DMS153 (cell line): ENCODE data around the gene INTS14.
"Not testable (repeated sequence)": the region's sequence is repeated elsewhere in the genome, so short reads cannot be mapped to it uniquely, and the experiment has no call there.

Experiments used
- DNase-seq: peaks from one replicate; lab custom pipeline; 2025; lab: John Stamatoyannopoulos, UW

The INTS14 gene

DNA sequence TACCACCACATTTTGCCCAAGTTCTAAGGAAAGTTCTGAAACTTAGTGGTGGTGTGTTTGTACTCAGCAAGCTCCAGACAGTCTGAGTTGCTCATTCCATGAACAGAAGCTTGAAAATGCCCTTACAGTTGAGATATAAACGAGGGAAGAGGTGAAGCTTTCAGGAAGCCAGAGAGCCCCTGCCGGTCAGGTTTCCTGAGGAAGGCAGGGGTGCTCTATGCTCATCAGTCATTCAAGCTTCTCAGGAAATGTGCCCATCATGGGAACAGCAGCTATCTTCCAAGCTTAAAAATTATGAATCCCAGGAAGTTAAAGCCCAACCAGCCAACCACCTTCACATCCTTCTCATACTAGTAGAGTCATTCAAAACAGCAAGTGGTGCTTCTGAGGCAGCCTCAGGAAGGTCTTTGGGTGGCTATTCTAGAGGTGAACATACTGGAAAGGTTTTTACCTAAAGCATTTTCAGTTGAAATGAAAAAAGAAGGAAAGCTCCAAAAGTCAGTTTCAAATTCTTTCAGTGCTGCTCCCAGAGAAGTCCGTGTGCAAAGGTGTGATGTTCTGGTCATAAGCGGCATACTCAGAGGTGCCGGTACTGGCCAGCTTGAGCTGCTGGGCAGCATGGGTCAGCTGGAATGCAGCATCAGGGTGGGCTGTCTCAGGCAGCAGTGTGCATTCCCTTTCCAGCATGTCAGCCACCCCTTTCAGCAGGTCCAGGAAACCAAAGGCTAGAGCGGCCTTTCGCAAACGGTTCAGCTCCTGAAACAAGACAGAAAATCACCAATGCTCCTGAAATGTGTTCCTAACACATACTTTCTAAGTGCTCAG is 31.8 kb downstream of the INTS14 start:
- no peak for DNase-seq

- DNase-seq: no peak
Measured at GRCh38 chr15:65577129-65577996, 33.6 kb downstream of the INTS14 start.

DNA sequence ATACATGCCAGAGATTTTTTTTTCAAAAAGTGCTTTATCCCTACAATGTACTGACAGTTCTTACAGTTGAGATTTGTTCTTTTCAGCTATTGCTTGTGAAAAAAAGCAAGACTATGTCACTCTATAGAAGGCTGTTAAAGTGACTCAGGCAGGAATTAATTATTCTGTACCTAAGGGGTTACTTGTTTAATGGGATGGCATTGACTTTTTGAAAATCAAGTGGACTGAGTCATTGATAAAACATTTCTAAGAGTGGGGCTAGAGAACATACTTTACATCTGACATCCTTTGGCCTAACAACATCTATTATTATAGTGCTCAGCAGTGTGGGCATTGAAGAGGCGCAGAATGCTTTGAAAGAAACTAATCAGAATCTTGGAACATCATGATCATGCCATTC is 34.3 kb downstream of the INTS14 start:
- DNase-seq: no peak

GRCh38 chr15:65571971-65572370 is 39.0 kb downstream of the INTS14 start:
- no peak for DNase-seq

DNA sequence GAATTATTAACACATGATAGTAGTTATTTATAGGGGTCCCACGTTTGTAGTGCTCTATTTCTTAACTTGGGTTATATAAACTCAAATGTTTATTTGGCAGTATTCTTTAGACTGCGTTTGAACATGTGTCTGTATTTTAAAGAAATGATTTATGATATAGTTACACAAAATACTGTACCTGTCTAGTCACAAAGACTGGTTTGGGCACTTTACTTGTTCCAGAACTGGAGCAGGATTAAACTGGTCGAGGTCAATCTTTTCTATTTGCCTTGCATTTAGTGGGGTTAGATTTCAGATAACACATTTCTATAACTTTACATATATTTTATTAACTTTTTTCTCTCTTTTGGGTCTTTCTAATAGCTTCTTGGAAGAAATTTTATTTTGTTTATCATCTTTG is 41.2 kb downstream of the INTS14 start:
- DNase-seq: no peak

DNA sequence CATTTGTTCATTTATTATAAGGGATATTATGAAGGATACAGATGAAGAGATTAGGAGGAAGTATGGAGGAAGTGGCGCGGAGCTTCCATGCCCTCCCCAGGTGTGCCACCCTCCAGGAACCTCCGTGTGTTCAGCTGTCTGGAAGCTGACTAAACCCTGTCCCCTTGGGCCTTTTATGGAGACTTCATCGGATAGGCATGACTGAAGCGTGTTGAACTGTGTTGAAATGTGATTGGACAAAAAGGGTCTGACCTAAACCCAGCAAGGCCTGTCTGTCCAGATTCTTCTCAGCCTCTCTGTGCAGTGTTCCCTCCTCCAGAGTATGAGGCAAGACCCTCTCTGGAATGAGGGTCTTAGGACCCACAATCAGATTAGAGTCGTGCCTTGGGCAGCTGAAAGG is 49.0 kb downstream of the INTS14 start:
- no peak for DNase-seq

DNA sequence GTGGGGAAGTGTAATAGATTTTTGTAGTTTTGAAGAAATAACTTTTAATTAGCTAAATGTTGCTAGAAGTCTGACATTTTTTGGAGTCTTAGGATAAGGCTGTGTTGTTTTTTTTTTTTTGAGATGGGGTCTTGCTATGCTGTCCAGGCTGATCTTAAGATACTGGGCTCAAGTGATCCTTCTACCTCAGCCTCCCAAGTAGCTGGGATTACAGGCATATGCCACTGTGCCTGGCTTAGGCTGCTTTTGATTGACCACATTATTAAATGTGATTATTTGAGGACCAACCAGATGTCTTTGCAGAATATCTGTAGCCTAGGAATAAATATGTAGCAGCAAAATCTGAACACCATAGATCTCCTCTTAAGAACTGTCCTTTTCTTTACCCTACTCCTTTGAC is 51.0 kb downstream of the INTS14 start:
- DNase-seq: no peak

GRCh38 chr15:65558997-65559760 is 51.8 kb downstream of the INTS14 start:
- DNase-seq: no peak

DNA sequence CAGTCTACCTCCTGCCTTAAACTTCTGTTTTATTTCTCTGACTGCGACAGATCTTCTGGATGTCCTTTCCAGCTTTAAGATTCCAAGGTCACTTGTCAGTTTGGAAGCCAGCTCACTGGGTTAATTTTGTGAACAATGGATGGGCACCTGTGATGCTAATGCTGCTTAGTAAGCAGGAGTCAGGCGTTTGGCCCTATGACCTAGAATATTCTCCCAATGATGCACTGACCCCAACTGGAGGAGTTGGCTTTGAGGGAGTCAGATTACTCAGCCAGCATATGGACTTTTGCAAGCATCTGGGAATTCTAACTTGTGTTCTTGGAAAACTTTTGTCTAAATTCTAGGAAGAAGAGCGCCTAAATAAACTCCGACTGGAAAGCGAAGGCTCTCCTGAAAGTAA is 52.6 kb downstream of the INTS14 start:
- no peak for DNase-seq

- no peak for DNase-seq
Measured at GRCh38 chr15:65556622-65557021, 54.3 kb downstream of the INTS14 start.

GRCh38 chr15:65553691-65554090 is 57.2 kb downstream of the INTS14 start:
- DNase-seq: no peak

- not testable (repeated sequence) for DNase-seq
Measured at GRCh38 chr15:65552851-65553250, 58.1 kb downstream of the INTS14 start.

- DNase-seq: no peak
Measured at GRCh38 chr15:65551183-65551582, 59.7 kb downstream of the INTS14 start.

DNA sequence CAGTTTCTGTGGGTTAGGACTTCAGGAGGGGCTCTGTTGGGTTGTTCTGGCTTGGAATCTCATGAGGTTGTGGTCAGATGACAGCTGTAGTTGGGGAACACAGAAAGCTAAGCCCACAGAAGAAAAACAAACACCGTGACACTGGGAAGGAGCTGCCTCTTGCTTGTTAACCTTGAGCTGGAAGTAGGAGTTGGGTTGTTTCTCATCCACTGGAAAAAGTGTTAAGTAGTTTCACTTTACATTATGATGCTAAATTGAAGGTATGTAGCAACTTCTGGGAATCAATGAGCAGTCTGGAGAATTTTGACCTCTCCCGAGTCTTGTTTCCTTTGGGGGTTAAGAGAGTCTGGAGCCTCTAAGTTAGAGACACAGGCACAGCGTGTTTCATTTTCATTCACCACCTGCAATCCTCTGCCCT is 60.2 kb downstream of the INTS14 start:
- no peak for DNase-seq

- not testable (repeated sequence) for DNase-seq
Measured at GRCh38 chr15:65549288-65549687, 61.6 kb downstream of the INTS14 start.

GRCh38 chr15:65547841-65548240 is 63.1 kb downstream of the INTS14 start:
- no peak for DNase-seq

- no peak for DNase-seq
Measured at GRCh38 chr15:65541231-65541820, 69.6 kb downstream of the INTS14 start.

GRCh38 chr15:65540314-65540713 is 70.6 kb downstream of the INTS14 start:
- no peak for DNase-seq

GRCh38 chr15:65535192-65535591 is 75.7 kb downstream of the INTS14 start:
- DNase-seq: no peak

DNA sequence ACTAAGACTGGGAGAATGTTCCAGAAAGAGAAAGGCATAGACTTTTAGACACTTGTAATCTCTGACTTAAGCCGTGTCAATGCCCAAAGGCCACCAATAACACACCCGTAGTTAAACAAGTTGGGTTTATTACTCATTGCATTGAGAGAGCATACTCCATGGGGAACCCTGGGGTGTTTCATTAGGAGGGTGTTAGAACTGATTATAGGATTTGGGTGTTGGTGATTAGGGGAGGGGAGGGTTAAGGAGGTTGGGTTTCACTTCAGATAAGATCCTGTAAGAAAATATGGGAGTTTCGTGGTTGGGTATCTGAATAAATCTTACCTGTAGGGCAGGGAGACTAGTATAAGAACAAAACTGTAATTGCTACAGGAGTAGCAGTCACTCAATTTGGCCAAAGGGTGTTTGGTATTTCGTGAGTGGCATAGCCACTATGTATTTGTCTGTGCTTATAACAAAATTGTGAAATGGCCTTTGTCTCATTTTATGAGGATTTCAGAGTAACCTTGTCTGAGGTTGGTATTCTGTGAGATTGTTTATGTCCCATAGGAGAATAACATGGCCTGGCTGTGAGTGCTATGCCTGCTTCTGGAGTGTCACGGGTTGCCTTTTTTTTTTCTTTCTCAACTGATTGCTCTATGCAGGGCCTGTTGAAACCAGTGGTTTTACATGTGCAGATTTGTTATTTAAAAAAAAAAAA is 77.7 kb downstream of the INTS14 start:
- DNase-seq: no peak

GRCh38 chr15:65532738-65533051 is 78.2 kb downstream of the INTS14 start:
- no peak for DNase-seq
